OCI-LY3 (cell line): ENCODE measurements around the gene CIB4.

Experiments
- H2AFZ ChIP-seq: fragments of 200-600, 300-600 bp; shearing (Covaris generic); 2 replicates; pipeline ENCODE4 v1.6.0; 2014; ENCODE audit warnings: antibody characterized with exemption, low read depth, low read length
- H3K27ac ChIP-seq: fragments of 200-600, 300-600 bp; sonication (generic); 2 replicates; pipeline ENCODE4 v1.5.1; 2014; ENCODE audit warnings: mild to moderate bottlenecking, low read length, moderate library complexity, mixed read lengths
- H3K27me3 ChIP-seq: fragments of 200-600, 300-600 bp; sonication (generic); 2 replicates; pipeline ENCODE4 v1.6.1; 2014; ENCODE audit warnings: low read depth, low read length, mixed read lengths
- H3K36me3 ChIP-seq: fragments of 200-600, 300-600 bp; sonication (generic); replicated peaks from 2 replicates; pipeline ENCODE3; 2014; ENCODE audit warnings: low read depth, low read length, mixed read lengths
- H3K4me1 ChIP-seq: fragments of 300-600, 200-600 bp; sonication (generic); 2 replicates; pipeline ENCODE4 v1.6.1; 2014; ENCODE audit warnings: low read length, mixed read lengths
- H3K4me2 ChIP-seq: fragments of 200-600, 300-600 bp; sonication (generic); 2 replicates; pipeline ENCODE4 v1.6.1; 2014; ENCODE audit warnings: low read length, mixed read lengths
- H3K4me3 ChIP-seq: fragments of 300-600, 200-600 bp; sonication (generic); 2 replicates; pipeline ENCODE4 v1.5.1; 2014; ENCODE audit warnings: antibody characterized with exemption, mild to moderate bottlenecking, low read length, moderate library complexity
- H3K79me2 ChIP-seq: fragments of 300-600, 200-600 bp; shearing (Covaris generic); 2 replicates; pipeline ENCODE4 v1.6.1; 2014; ENCODE audit warnings: mild to moderate bottlenecking, low read length, mixed read lengths
- H3K9ac ChIP-seq: fragments of 300-600, 200-600 bp; shearing (Covaris generic); 2 replicates; pipeline ENCODE4 v1.6.0; 2014; ENCODE audit warnings: mild to moderate bottlenecking, low read length, moderate library complexity
- H3K9me3 ChIP-seq: fragments of 200-600, 300-600 bp; shearing (Covaris generic); 2 replicates; pipeline ENCODE4 v1.6.1; 2014; ENCODE audit warnings: low read length, mixed read lengths; ENCODE audit not compliant: insufficient read depth
- H4K20me1 ChIP-seq: fragments of 200-600, 300-600 bp; sonication (generic); 2 replicates; pipeline ENCODE4 v1.6.1; 2016; ENCODE audit warnings: low read length, mixed read lengths; ENCODE audit not compliant: insufficient read depth
- CTCF ChIP-seq: fragments of 200-600, 300-600 bp; sonication (generic); IDR thresholded peaks from 2 replicates; pipeline ENCODE4 v1.5.1; 2014; ENCODE audit warnings: antibody characterized with exemption, low read length, low read depth
- EZH2phosphoT487 ChIP-seq: fragments of 200-600 bp; shearing (Covaris generic); IDR thresholded peaks from 2 replicates; pipeline ENCODE4 v1.6.1; 2018; ENCODE audit warnings: antibody characterized with exemption, mixed run types, low read depth

Gene CIB4

GRCh38 chr2:26581991-26582842 is 58.9 kb downstream of the CIB4 start:
- Histone ChIP-seq H3K27ac (no peak overlapping the region), H3K36me3 (no peaks in the 10 kb centered on the region), H3K27me3 (peaks cover 83% of the 10 kb centered on the region), H3K9ac (no peak overlapping the region), H3K4me3 (no peak overlapping the region), H2AFZ (no peak overlapping the region), H3K4me2 (no peak overlapping the region), H4K20me1 (no peaks in the 10 kb centered on the region), H3K9me3 (no peaks in the 10 kb centered on the region), H3K4me1 (peaks cover 6% of the 10 kb centered on the region; the same call in 1 of the 2 replicates), H3K79me2 (no peaks in the 10 kb centered on the region)
- TF ChIP-seq CTCF, result no peak
- no peak for TF ChIP-seq EZH2phosphoT487

GRCh38 chr2:26581266-26581990 is 59.7 kb downstream of the CIB4 start:
- H3K4me2 ChIP-seq, result no peak overlapping the region
- peaks cover 89% of the 10 kb centered on the region for H3K27me3 ChIP-seq
- H3K9me3 ChIP-seq, result no peaks in the 10 kb centered on the region
- no peak overlapping the region for H3K27ac ChIP-seq
- H4K20me1 ChIP-seq, result no peaks in the 10 kb centered on the region
- H3K36me3 ChIP-seq, result no peaks in the 10 kb centered on the region
- H3K9ac ChIP-seq, result no peak overlapping the region
- TF ChIP-seq CTCF (no peak), EZH2phosphoT487 (no peak)
- H3K79me2 ChIP-seq, result no peaks in the 10 kb centered on the region
- peaks cover 6% of the 10 kb centered on the region; the same call in 1 of the 2 replicates for H3K4me1 ChIP-seq
- no peak overlapping the region for H2AFZ ChIP-seq
- no peak overlapping the region for H3K4me3 ChIP-seq

- Histone ChIP-seq H3K9ac (no peak overlapping the region), H3K4me3 (no peak overlapping the region), H3K4me2 (no peak overlapping the region), H3K27me3 (peaks cover 85% of the 10 kb centered on the region), H3K79me2 (no peaks in the 10 kb centered on the region), H3K27ac (no peak overlapping the region), H4K20me1 (no peaks in the 10 kb centered on the region), H3K9me3 (no peaks in the 10 kb centered on the region), H2AFZ (no peak overlapping the region), H3K4me1 (peaks cover 6% of the 10 kb centered on the region; the same call in 1 of the 2 replicates), H3K36me3 (no peaks in the 10 kb centered on the region)
- TF ChIP-seq EZH2phosphoT487, result no peak
- TF ChIP-seq CTCF, result no peak
These were observed 60.4 kb downstream of the CIB4 start for GRCh38 chr2:26580751-26581150.

- no peak overlapping the region for H3K27ac ChIP-seq
- no peak overlapping the region for H3K4me3 ChIP-seq
- H3K27me3 ChIP-seq, result peaks cover 81% of the 10 kb centered on the region
- peaks cover 6% of the 10 kb centered on the region; the same call in 1 of the 2 replicates for H3K4me1 ChIP-seq
- TF ChIP-seq EZH2phosphoT487 (no peak), CTCF (no peak)
- H4K20me1 ChIP-seq, result no peaks in the 10 kb centered on the region
- no peak overlapping the region for H2AFZ ChIP-seq
- no peak overlapping the region for H3K9ac ChIP-seq
- H3K4me2 ChIP-seq, result no peak overlapping the region
- H3K36me3 ChIP-seq, result no peaks in the 10 kb centered on the region
- no peaks in the 10 kb centered on the region for H3K9me3 ChIP-seq
- H3K79me2 ChIP-seq, result no peaks in the 10 kb centered on the region
These were observed 61.0 kb downstream of the CIB4 start for GRCh38 chr2:26580151-26580550.
